Prostate gland (tissue), 2 donors: ENCODE measurements around the gene GALNT2.

Source experiments
- POLR2A ChIP-seq: fragments of 450-650 bp; IDR thresholded peaks from one replicate; pipeline ENCODE4 v1.6.1; 2016; ENCODE audit warnings: antibody characterized with exemption, mild to moderate bottlenecking
- TF ChIP-seq, protein P1 (sequence below), 4 experiments: fragments of 200-600 bp in 2 of 4; fragments of 450-650 bp in 2 of 4; sonication (generic) in 2 of 4; IDR thresholded peaks; 1 replicate in 3 of 4; 2 replicates in 1 of 4; pipeline ENCODE4 v1.5.1; 2016 to 2019; ENCODE audit warnings: antibody characterized with exemption in 4 of 4, mild to moderate bottlenecking in 2 of 4, moderate library complexity in 2 of 4

DNA sequence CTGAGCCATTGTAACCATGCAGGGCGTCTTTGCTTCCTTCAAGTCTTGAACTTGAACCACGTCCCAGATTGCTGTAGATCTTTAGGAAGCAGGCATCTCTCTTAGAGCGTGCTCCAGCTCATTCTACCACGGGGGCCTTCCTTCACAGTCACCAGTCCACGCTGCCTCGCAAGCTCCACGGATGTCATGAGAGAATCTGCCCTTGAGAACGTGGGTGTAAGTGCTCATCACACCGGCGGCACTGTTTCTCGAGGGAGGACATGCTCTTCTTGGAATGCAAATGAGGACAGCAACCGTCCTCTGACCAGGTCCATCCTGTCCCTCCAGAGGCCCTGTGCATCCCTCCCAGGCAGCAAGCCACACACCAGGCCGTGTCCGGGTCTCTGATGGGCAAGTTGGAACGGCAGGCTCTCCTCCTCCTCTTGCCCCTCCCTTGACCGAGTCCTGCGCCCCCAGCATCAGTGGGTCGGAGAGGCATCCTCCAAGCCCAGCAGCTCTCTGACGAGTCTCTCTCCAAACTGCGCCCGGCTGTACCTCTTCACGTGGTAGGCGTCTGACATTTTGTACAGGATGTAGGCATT is 256.0 kb downstream of the GALNT2 start:
- no peak for TF ChIP-seq POLR2A
- TF ChIP-seq, protein P1, sequence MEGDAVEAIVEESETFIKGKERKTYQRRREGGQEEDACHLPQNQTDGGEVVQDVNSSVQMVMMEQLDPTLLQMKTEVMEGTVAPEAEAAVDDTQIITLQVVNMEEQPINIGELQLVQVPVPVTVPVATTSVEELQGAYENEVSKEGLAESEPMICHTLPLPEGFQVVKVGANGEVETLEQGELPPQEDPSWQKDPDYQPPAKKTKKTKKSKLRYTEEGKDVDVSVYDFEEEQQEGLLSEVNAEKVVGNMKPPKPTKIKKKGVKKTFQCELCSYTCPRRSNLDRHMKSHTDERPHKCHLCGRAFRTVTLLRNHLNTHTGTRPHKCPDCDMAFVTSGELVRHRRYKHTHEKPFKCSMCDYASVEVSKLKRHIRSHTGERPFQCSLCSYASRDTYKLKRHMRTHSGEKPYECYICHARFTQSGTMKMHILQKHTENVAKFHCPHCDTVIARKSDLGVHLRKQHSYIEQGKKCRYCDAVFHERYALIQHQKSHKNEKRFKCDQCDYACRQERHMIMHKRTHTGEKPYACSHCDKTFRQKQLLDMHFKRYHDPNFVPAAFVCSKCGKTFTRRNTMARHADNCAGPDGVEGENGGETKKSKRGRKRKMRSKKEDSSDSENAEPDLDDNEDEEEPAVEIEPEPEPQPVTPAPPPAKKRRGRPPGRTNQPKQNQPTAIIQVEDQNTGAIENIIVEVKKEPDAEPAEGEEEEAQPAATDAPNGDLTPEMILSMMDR (IDR thresholded peaks at IDR 0.05): no peak
